ENCODE data around the gene TOR1B.

DNA sequence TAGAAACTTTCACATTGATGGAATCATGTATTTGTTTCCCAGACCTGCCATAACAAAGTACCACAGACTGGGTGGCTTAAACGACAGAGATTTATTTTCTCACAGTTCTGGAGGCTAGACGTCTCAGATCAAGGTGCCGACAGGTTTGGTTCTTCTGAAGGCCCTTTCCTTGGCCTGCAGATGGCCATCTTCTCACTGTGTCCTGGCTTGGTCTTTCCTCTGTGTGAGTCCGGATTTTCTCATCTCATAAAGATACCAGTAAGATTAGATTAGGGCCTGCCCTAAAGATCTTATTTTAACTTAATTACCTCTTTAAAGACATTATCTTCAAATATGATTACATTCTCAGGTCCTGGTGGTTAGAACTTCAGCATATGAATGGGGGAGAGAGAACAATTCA, 38.1 kb downstream of the TOR1B start:
- TF ChIP-seq POLR2AphosphoS5 (IDR thresholded peaks at IDR 0.05; ENCODE audit: low read depth, low read length) (no peak), SIN3A (IDR thresholded peaks at IDR 0.05; ENCODE audit: borderline replicate concordance, insufficient read depth, low read length) (no peak)
